Sigmoid colon (tissue), 7 donors: ENCODE results near the gene CD40. TPM values are rescaled to one million over a fixed set of nuclear protein-coding genes. Genes with fewer than 3 reads are reported as not detected.

Experiments used
- DNase-seq: peaks from one replicate; pipeline ENCODE4 v3.0.0-alpha.2; 2019
- H3K27ac ChIP-seq, 4 donors: fragments of 200-600 bp; sonication (generic); one replicate each; pipeline ENCODE4 v1.5.1; 2016 to 2019; ENCODE audit warnings: mild to moderate bottlenecking in 1 of 4
- H3K27me3 ChIP-seq, 3 donors: fragments of 200-600 bp; sonication (generic); one replicate each; pipeline ENCODE4 v1.5.1; 2019; ENCODE audit warnings: mild to moderate bottlenecking in 1 of 3
- H3K36me3 ChIP-seq, 4 donors: fragments of 200-600 bp; sonication (generic); one replicate each; pipeline ENCODE4 v1.5.1; 2016 to 2019
- H3K4me1 ChIP-seq, 4 donors: fragments of 200-600 bp; sonication (generic); one replicate each; pipeline ENCODE4 v1.5.1; 2017 to 2019
- H3K4me3 ChIP-seq, 4 donors: fragments of 200-600 bp; sonication (generic); one replicate each; pipeline ENCODE4 v1.5.1; 2017 to 2019; ENCODE audit warnings: mild to moderate bottlenecking in 2 of 4, moderate library complexity in 1 of 4
- H3K9me3 ChIP-seq, 4 donors: fragments of 200-600 bp in 3 of 4; sonication (generic) in 3 of 4; one replicate each; pipeline versions ENCODE4 v1.5.1 to v1.6.1; 2013 to 2019
- EP300 ChIP-seq, 4 donors: sonication (generic); formaldehyde crosslinking; IDR thresholded peaks; one replicate each; pipeline ENCODE4 v1.6.1; 2017; ENCODE audit warnings: antibody characterized with exemption in 4 of 4
- POLR2A ChIP-seq, 2 donors: fragments of 450-650 bp; IDR thresholded peaks; one replicate each; pipeline ENCODE4 v1.6.1; 2016; ENCODE audit warnings: antibody characterized with exemption in 2 of 2, mild to moderate bottlenecking in 2 of 2, moderate library complexity in 2 of 2
- POLR2AphosphoS5 ChIP-seq, 4 donors: sonication (generic); formaldehyde crosslinking; IDR thresholded peaks; one replicate each; pipeline ENCODE4 v1.6.1; 2017; ENCODE audit warnings: antibody characterized with exemption in 4 of 4
- WGBS, 2 donors: extraction: QIAGEN DNeasy Blood & Tissue Kit; methylation state at CpG; one replicate each; pipeline ENCODE4 v1.1.7; 2013; 5-methylcytosine and 5-hydroxymethylcytosine counted together
- intact Hi-C: fragments of 100-400 bp; cut with DNase I; formaldehyde crosslinking; loops from one replicate; pipeline ENCODE4 v1.15.1; 2023
- polyA plus RNA-seq, 3 donors: library from polyadenylated mRNA; stranded (reverse); fragments of 200-250 nt; gene quantifications; one replicate each; pipeline ENCODE4 v1.2.3, GENCODE V29; 2013
- total RNA-seq, 4 donors: library from RNA; depleted of rRNA; stranded (reverse); fragments of >200 nt; gene quantifications; one replicate each; pipeline ENCODE4 v1.1.0, GENCODE V29; 2016
- TF ChIP-seq, protein P1 (sequence below), 4 experiments: fragments of 450-650 bp in 3 of 4; fragments of 200-600 bp in 1 of 4; IDR thresholded peaks; one replicate each; pipeline ENCODE4 v1.5.1; 2016 to 2019; ENCODE audit warnings: antibody characterized with exemption in 4 of 4, mild to moderate bottlenecking in 3 of 4, moderate library complexity in 2 of 4
- donor health status: healthy with polysubstance abuse.
- donor health status: Bipolar disorder and iron deficiency.
- donor health status: healthy.

Gene CD40
- total and polyA plus RNA-seq, 7 donors, result 3.6 to 25.2 (median 8.7) TPM

GRCh38 chr20:46123482-46124245 lies 5.5 kb downstream of the CD40 start:
- Histone ChIP-seq H3K27me3 (peaks cover 0 to 4% (median 3%) of the 10 kb centered on the region in 3 donors), H3K4me1 (peaks cover 0 to 29% (median 9%) of the 10 kb centered on the region in 4 donors), H3K4me3 (no peak overlapping the region), H3K27ac (no peak overlapping the region), H3K9me3 (no peaks in the 10 kb centered on the region), H3K36me3 (peaks cover 0 to 24% (median 1%) of the 10 kb centered on the region in 4 donors)
- DNase-seq, result no peak
- TF ChIP-seq POLR2AphosphoS5 (IDR thresholded peaks at IDR 0.05) (no peak), EP300 (IDR thresholded peaks at IDR 0.05) (no peak), POLR2A (IDR thresholded peaks at IDR 0.05) (no peak)
- TF ChIP-seq, protein P1, sequence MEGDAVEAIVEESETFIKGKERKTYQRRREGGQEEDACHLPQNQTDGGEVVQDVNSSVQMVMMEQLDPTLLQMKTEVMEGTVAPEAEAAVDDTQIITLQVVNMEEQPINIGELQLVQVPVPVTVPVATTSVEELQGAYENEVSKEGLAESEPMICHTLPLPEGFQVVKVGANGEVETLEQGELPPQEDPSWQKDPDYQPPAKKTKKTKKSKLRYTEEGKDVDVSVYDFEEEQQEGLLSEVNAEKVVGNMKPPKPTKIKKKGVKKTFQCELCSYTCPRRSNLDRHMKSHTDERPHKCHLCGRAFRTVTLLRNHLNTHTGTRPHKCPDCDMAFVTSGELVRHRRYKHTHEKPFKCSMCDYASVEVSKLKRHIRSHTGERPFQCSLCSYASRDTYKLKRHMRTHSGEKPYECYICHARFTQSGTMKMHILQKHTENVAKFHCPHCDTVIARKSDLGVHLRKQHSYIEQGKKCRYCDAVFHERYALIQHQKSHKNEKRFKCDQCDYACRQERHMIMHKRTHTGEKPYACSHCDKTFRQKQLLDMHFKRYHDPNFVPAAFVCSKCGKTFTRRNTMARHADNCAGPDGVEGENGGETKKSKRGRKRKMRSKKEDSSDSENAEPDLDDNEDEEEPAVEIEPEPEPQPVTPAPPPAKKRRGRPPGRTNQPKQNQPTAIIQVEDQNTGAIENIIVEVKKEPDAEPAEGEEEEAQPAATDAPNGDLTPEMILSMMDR (IDR thresholded peaks at IDR 0.05), result no peak
- WGBS, 2 donors, result 85 to 92% methylated on average over 11 of the region's 11 CpGs
- intact Hi-C loops, result no loop called here

DNA sequence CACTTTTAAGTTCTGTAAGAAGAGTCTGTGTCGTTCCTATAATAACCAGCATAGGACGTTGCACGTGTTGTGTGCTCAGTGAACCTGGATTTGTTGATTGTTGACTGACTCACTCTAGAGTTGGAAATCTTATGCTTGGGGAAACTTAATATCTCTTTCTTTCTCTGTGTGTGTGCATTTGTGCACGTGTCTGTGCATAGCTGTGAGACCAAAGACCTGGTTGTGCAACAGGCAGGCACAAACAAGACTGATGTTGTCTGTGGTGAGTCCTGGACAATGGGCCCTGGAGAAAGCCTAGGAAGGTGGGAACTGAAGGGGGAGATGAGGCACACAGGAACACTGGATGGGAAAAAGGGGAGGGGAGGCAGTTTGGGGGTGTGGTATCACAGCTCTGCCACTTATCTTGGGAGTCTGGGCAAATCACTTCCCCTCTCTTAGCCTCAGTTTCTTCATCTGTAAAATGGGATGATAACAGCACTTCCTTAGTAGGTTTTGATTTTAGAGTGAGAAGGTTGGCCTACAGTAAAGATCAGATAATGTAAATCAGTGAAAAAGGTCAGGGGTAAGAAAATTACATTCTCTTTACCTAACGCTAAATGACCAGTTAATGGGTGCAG lies 8.4 kb downstream of the CD40 start:
- Histone ChIP-seq H3K4me3 (no peak overlapping the region), H3K27ac (no peak overlapping the region), H3K27me3 (peaks cover 0 to 31% (median 12%) of the 10 kb centered on the region in 3 donors), H3K4me1 (peaks cover 0 to 5% (median 0%) of the 10 kb centered on the region in 4 donors), H3K36me3 (peaks cover 0 to 24% (median 1%) of the 10 kb centered on the region in 4 donors), H3K9me3 (no peaks in the 10 kb centered on the region)
- intact Hi-C loops, result no loop called here
- TF ChIP-seq, protein P1 (IDR thresholded peaks at IDR 0.05), result no peak
- no peak for TF ChIP-seq EP300 (IDR thresholded peaks at IDR 0.05)
- TF ChIP-seq POLR2AphosphoS5 (IDR thresholded peaks at IDR 0.05), result no peak
- TF ChIP-seq POLR2A (IDR thresholded peaks at IDR 0.05), result no peak
- DNase-seq, result peak; percentile 4
- 71 to 89% methylated on average over 5 of the region's 5 CpGs for WGBS, 2 donors

- Histone ChIP-seq H3K9me3 (no peaks in the 10 kb centered on the region), H3K4me1 (no peaks in the 10 kb centered on the region), H3K36me3 (peaks cover 0 to 19% (median 1%) of the 10 kb centered on the region in 4 donors), H3K27ac (no peak overlapping the region), H3K4me3 (no peak overlapping the region), H3K27me3 (peaks cover 0 to 40% (median 17%) of the 10 kb centered on the region in 3 donors)
- WGBS, 2 donors, result 77 to 90% methylated on average over 11 of the region's 11 CpGs
- DNase-seq, result peak; percentile 43
- intact Hi-C loops, result no loop called here
- TF ChIP-seq, protein P1 (IDR thresholded peaks at IDR 0.05), result no peak
- no peak for TF ChIP-seq EP300 (IDR thresholded peaks at IDR 0.05)
- no peak for TF ChIP-seq POLR2A (IDR thresholded peaks at IDR 0.05)
- no peak for TF ChIP-seq POLR2AphosphoS5 (IDR thresholded peaks at IDR 0.05)
These were observed 9.4 kb downstream of the CD40 start for GRCh38 chr20:46127396-46128010.

GRCh38 chr20:46128310-46129151 lies 10.4 kb downstream of the CD40 start:
- Histone ChIP-seq H3K27ac (no peak overlapping the region), H3K9me3 (no peaks in the 10 kb centered on the region), H3K4me1 (no peaks in the 10 kb centered on the region), H3K27me3 (peaks cover 0 to 49% (median 25%) of the 10 kb centered on the region in 3 donors), H3K4me3 (no peak overlapping the region), H3K36me3 (peaks cover 0 to 8% (median 1%) of the 10 kb centered on the region in 4 donors)
- intact Hi-C loops, result no loop called here
- no peak for TF ChIP-seq POLR2AphosphoS5 (IDR thresholded peaks at IDR 0.05)
- TF ChIP-seq EP300 (IDR thresholded peaks at IDR 0.05), result no peak
- TF ChIP-seq, protein P1 (IDR thresholded peaks at IDR 0.05), result peak in 2 of 4 experiments; percentile 26 to 36
- TF ChIP-seq POLR2A (IDR thresholded peaks at IDR 0.05), result no peak
- 31 to 53% methylated on average over 16 of the region's 16 CpGs for WGBS, 2 donors
- peak; percentile 61 for DNase-seq
